Transverse colon (tissue), 4 donors: ENCODE data around the gene RERE.

Experiments
- EP300 ChIP-seq: sonication (generic); formaldehyde crosslinking; IDR thresholded peaks from one replicate; pipeline ENCODE4 v1.6.1; 2017; ENCODE audit warnings: antibody characterized with exemption, low read depth
- POLR2A ChIP-seq: fragments of 450-650 bp; IDR thresholded peaks from one replicate; pipeline ENCODE4 v1.6.1; 2016; ENCODE audit warnings: antibody characterized with exemption, mild to moderate bottlenecking, moderate library complexity
- POLR2AphosphoS5 ChIP-seq, 3 donors: sonication (generic); formaldehyde crosslinking; IDR thresholded peaks; one replicate each; pipeline ENCODE4 v1.6.1; 2016; ENCODE audit warnings: antibody characterized with exemption in 3 of 3
- TF ChIP-seq, protein P1 (sequence below), 5 experiments: fragments of 200-600 bp in 3 of 5; fragments of 450-650 bp in 2 of 5; sonication (generic) in 3 of 5; IDR thresholded peaks; 1 replicate in 2 of 5; 2 replicates in 3 of 5; pipeline ENCODE4 v1.5.1; 2016 to 2017; ENCODE audit warnings: antibody characterized with exemption in 5 of 5, inconsistent platforms in 3 of 5, mild to moderate bottlenecking in 2 of 5, moderate library complexity in 1 of 5

DNA sequence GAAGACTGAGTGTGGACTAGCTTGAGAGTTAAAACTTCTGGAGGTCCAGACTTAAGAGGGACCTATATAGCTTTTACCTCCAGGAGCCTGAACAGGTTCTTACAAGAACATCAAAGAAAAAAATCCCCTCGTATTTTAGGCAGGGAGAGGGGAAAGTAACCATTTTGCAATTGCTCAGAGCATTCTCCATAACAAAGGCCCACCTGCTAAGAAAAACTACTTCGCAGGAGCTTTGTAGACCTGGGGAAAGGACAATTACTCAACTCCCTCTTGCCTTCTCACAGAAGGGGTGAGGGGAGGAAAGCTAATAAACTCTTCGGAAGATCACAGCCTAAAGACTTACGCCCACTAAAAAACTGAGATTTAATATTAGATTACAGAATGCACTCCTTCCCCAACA lies 86.3 kb downstream of the RERE start:
- TF ChIP-seq, protein P1, sequence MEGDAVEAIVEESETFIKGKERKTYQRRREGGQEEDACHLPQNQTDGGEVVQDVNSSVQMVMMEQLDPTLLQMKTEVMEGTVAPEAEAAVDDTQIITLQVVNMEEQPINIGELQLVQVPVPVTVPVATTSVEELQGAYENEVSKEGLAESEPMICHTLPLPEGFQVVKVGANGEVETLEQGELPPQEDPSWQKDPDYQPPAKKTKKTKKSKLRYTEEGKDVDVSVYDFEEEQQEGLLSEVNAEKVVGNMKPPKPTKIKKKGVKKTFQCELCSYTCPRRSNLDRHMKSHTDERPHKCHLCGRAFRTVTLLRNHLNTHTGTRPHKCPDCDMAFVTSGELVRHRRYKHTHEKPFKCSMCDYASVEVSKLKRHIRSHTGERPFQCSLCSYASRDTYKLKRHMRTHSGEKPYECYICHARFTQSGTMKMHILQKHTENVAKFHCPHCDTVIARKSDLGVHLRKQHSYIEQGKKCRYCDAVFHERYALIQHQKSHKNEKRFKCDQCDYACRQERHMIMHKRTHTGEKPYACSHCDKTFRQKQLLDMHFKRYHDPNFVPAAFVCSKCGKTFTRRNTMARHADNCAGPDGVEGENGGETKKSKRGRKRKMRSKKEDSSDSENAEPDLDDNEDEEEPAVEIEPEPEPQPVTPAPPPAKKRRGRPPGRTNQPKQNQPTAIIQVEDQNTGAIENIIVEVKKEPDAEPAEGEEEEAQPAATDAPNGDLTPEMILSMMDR (IDR thresholded peaks at IDR 0.05) = no peak
- TF ChIP-seq EP300 (no peak), POLR2A (no peak), POLR2AphosphoS5 (IDR thresholded peaks at IDR 0.05) (no peak)
